ENCODE measurements around the gene CYP2B6.
A peak's percentile ranks its signal among the peaks of the same experiment; 100 is the strongest.

GRCh38 chr19:40974633-40975037, 16.4 kb upstream of the CYP2B6 start:
- TF ChIP-seq CTCF (IDR thresholded peaks at IDR 0.05): peak; percentile 63 to 94 (median 74)
- TF ChIP-seq POLR2A (IDR thresholded peaks at IDR 0.05): no peak
